Ecto neural progenitor cell (in vitro differentiated cells): ENCODE results near the gene ROBO1.
"Not testable (repeated sequence)": the region's sequence is repeated elsewhere in the genome, so short reads cannot be mapped to it uniquely, and the experiment has no call there.

Source experiments
- DNase-seq: peaks from one replicate; pipeline ENCODE4 v3.0.0-alpha.2; 2018; ENCODE audit warnings: low spot score

The ROBO1 gene

GRCh38 chr3:79551321-79551892 is 216.4 kb downstream of the ROBO1 start:
- no peak for DNase-seq

- DNase-seq = no peak
These were observed 224.4 kb downstream of the ROBO1 start for GRCh38 chr3:79543218-79543982.

GRCh38 chr3:79534727-79535126 is 233.1 kb downstream of the ROBO1 start:
- no peak for DNase-seq

GRCh38 chr3:79531566-79532295 is 236.1 kb downstream of the ROBO1 start:
- no peak for DNase-seq

- no peak for DNase-seq
These were observed 246.5 kb downstream of the ROBO1 start for GRCh38 chr3:79521221-79521848.

GRCh38 chr3:79517766-79518413 is 249.9 kb downstream of the ROBO1 start:
- no peak for DNase-seq

GRCh38 chr3:79516795-79517194 is 251.0 kb downstream of the ROBO1 start:
- DNase-seq = no peak

- no peak for DNase-seq
These were observed 252.7 kb downstream of the ROBO1 start for GRCh38 chr3:79515072-79515471.

- no peak for DNase-seq
These were observed 253.7 kb downstream of the ROBO1 start for GRCh38 chr3:79514069-79514468.

- no peak for DNase-seq
These were observed 261.0 kb downstream of the ROBO1 start for GRCh38 chr3:79506751-79507150.

- not testable (repeated sequence) for DNase-seq
These were observed 265.5 kb downstream of the ROBO1 start for GRCh38 chr3:79502216-79502681.

GRCh38 chr3:79497447-79498111 is 270.2 kb downstream of the ROBO1 start:
- no peak for DNase-seq

GRCh38 chr3:79491029-79491641 is 276.7 kb downstream of the ROBO1 start:
- no peak for DNase-seq

GRCh38 chr3:79490165-79491028 is 277.4 kb downstream of the ROBO1 start:
- no peak for DNase-seq

- no peak for DNase-seq
These were observed 279.4 kb downstream of the ROBO1 start for GRCh38 chr3:79488407-79488806.

GRCh38 chr3:79480746-79481145 is 287.1 kb downstream of the ROBO1 start:
- no peak for DNase-seq

GRCh38 chr3:79478620-79479019 is 289.2 kb downstream of the ROBO1 start:
- DNase-seq = no peak

- DNase-seq = no peak
These were observed 290.6 kb downstream of the ROBO1 start for GRCh38 chr3:79477242-79477641.

GRCh38 chr3:79473993-79474392 is 293.8 kb downstream of the ROBO1 start:
- DNase-seq = no peak

GRCh38 chr3:79467721-79468120 is 300.1 kb downstream of the ROBO1 start:
- no peak for DNase-seq
